ENCODE measurements around the gene POLL.

The POLL gene

DNA sequence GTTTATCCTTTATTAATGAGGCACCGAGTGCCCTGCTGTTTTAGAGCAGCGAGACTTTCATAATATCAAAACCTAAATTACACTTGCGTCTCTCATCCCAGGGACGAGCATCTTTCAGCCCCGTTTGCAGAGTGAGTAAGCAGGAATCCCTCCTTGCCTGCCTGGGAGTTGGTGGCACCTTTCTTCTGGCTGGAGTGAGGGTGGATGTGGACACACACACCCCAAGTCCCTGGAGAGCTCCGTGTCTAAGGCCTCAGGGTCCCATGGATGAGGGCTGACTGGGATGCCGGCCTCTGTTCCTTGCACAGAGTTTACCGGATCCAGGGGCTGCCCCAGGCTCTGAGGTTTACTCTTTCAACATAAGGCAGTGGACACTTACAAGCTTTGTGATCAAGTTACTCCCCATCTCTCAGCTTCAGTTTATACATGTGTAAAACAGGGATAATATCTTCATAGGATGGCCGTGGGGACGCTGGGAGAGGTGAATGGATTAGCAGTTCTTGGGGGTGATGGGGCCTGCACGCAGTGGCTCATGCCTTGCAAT, 24.5 kb downstream of the POLL start:
- no peak overlapping the region for H3K4me3 ChIP-seq (ENCODE audit: low read length)

DNA sequence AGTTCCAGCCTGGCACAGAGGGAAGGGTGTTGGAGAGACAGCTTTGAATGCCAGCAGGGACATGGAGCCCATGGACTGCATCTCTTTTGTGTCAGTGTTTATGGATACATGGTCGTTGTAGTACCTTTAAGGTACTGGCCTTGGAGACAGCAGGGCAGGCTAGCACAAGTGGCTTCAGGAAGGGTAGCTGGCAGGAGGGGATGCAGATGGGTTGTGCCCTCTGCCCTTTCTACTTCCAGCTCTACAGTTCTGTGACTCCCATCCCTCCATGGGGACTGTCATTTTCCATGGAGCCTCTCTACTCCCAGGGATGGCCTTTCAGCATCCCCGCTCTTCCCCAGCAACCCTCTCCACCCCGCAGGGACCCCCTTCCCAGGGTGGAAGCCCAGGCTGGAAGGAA, 25.1 kb downstream of the POLL start:
- TF ChIP-seq, protein P1, sequence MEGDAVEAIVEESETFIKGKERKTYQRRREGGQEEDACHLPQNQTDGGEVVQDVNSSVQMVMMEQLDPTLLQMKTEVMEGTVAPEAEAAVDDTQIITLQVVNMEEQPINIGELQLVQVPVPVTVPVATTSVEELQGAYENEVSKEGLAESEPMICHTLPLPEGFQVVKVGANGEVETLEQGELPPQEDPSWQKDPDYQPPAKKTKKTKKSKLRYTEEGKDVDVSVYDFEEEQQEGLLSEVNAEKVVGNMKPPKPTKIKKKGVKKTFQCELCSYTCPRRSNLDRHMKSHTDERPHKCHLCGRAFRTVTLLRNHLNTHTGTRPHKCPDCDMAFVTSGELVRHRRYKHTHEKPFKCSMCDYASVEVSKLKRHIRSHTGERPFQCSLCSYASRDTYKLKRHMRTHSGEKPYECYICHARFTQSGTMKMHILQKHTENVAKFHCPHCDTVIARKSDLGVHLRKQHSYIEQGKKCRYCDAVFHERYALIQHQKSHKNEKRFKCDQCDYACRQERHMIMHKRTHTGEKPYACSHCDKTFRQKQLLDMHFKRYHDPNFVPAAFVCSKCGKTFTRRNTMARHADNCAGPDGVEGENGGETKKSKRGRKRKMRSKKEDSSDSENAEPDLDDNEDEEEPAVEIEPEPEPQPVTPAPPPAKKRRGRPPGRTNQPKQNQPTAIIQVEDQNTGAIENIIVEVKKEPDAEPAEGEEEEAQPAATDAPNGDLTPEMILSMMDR (conservative IDR thresholded peaks at IDR 0.05; ENCODE audit: low read length): no peak
- no peak overlapping the region for H3K4me3 ChIP-seq (ENCODE audit: low read length)
- DNase-seq (ENCODE audit: low read depth): no peak

More for the DNA sequence above, 24.5 kb downstream of the POLL start:
- TF ChIP-seq, protein P1 (conservative IDR thresholded peaks at IDR 0.05; ENCODE audit: low read length): no peak
- DNase-seq (ENCODE audit: low read depth): no peak

DNA sequence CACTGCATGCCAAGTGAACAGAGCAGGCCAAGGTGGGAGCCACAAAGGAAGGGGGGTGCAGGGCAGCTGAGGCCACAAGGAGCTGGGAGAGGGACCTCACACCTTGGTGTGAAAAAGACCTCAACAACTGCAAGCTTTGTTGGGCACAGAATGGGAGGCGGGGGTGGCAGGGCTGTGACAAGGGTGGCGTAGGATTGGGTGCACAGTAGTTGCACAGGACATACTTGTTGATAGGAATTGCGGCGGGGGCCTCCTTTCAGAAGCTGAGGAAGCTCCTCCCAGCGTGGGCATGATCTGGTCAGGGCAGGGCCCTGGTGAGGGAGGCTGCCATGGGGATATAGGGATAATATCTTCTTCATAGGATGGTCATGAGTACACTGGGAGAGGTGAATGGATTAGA, 25.8 kb downstream of the POLL start:
- TF ChIP-seq, protein P1 (conservative IDR thresholded peaks at IDR 0.05; ENCODE audit: low read length): no peak
- H3K4me3 ChIP-seq (ENCODE audit: low read length): no peak overlapping the region

DNA sequence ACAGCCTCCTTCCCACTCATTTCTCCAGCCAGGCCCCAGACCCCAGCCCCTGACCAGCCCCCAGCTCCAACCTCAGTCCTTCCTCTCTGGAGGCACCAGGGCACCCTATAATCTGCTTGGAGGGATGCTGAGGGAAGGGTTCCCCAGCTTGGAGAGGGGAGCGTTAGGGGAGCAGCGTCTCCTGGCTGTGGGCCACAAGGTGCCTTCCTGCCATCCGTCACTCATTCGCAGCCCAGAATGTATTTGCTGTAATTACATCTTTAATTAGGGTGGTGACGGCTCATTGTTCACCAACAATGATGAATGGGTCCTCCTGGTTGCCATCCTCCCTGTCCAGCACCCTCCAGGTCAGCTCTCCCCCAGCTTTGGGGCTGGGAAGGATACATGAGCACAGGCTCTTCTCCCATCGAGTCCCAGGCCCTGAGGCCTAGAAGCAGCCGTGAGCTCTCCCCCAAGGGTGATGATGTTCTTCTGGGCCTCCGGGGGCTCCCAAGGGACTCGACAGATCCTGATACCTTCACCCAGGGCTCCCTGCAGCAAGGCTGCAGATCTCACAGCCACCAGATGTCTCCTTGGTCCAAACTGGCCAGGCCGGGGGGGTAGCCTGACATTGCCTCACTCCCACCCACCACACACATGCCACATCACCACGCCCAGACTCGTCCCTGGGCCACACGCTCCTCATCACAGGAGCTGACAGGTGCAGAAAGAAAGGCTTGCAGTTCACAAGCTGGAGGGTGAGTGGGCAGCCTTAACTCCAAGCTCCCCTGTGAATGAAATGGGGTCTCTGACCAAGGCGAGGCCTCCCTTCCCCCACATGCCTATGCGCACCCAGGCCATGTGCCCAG, 26.8 kb downstream of the POLL start:
- no peak for DNase-seq (ENCODE audit: low read depth)
- H3K4me3 ChIP-seq (ENCODE audit: low read length): no peak overlapping the region
- TF ChIP-seq, protein P1 (conservative IDR thresholded peaks at IDR 0.05; ENCODE audit: low read length): no peak

More for the DNA sequence above, 25.8 kb downstream of the POLL start:
- no peak for DNase-seq (ENCODE audit: low read depth)

DNA sequence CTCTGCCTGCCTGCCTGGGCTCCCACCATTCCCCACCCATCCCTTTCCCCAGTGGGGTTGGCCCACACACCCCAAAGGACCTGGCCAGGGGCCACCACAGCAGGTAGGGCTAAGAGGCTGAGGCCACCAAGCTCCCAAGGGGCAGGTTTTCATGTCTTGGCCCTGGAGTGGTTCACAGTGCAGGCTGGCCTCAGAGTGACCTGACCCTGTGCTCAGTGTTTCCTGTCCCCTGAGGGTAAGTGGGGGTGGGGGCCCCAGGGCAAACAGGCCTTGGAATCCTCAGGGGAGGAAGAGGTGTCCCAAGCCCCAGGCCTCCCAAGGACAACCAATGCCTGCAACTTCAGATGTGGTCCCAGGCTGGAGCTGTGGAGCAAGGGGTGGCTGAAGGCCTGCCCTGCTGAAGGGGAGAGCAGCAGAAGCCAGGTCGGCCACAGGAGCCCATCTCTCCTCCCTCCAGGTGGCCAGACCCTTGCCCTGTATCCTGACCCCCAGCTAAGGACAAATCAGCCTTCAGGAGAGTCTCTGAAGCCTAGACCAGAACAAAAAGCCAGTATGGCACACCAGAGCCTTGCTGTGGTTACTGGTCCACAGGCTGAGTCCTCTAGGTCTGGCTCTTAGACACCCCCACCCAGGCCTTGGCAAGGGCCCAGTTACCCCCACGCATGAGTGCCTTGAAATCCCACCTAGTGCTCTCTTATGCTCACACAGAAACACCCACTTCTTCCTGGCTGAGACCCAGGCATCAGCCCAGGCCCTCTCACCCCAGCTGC, 27.6 kb downstream of the POLL start:
- TF ChIP-seq, protein P1 (conservative IDR thresholded peaks at IDR 0.05; ENCODE audit: low read length): no peak
- no peak for DNase-seq (ENCODE audit: low read depth)
- H3K4me3 ChIP-seq (ENCODE audit: low read length): no peak overlapping the region

DNA sequence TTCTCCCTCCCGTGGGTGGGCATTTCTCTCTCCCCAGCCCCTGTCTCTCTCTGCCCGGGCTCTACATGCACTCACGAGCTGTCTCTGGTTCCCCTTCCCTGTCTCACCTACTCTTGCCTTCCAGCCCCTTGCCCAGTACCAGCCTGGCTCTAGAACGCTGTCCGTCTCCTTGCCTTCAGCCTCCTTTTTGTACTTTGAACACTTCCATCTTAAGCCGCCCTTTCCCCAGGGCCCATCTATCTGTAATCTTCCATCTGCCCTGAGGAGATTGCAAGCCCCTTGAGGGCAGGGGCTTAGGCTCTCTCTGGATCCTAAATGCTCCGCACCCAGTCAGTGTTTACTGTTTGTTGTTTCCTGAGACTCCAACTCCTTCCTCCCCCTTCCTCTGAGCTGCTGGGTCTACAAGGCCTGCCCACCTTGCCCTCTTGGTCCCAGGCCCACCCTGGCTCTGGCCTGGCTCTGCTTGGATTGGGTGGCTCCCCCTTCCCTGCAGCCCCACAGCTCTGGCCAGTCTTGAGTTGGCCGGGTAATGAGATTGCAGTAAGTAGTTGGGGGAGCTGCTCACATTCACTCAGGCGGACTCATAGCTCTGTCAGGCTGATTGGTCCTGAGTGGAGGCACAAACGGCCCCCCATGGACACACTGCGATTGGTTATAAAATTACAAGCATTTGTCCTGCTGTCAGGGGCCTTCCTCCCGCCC, 28.3 kb downstream of the POLL start:
- no peak overlapping the region for H3K4me3 ChIP-seq (ENCODE audit: low read length)
- TF ChIP-seq, protein P1 (conservative IDR thresholded peaks at IDR 0.05; ENCODE audit: low read length): no peak
- no peak for DNase-seq (ENCODE audit: low read depth)

All from AG10803 (cell line).